Stimulated activated naive CD4-positive, alpha-beta T cell (primary cell): ENCODE data around the gene CYB561.

Source experiments
- DNase-seq, 6 experiments: peaks; one replicate each; lab custom pipeline; 2025; lab: John Stamatoyannopoulos, UW

Gene CYB561

DNA sequence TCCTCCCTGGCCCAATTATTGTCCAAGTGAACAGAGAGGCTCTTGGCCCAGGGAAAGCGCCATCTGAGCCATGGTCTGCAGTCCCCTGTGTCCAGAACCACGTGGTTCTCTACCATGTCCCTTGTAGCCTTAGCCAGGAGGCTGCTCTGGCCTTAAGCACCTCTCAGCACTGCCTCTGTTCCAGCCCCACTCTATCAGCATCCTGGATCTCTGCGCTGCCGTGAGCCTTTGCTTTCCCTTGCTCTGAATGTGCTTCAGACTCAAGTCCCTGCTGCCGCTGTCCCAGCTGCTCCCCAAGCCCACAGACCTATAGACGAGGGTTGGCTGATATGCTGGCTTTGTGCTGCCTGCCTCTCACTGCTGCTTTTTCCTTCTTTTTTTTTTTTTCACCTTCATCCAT, 33.9 kb downstream of the CYB561 start:
- no peak for DNase-seq

DNA sequence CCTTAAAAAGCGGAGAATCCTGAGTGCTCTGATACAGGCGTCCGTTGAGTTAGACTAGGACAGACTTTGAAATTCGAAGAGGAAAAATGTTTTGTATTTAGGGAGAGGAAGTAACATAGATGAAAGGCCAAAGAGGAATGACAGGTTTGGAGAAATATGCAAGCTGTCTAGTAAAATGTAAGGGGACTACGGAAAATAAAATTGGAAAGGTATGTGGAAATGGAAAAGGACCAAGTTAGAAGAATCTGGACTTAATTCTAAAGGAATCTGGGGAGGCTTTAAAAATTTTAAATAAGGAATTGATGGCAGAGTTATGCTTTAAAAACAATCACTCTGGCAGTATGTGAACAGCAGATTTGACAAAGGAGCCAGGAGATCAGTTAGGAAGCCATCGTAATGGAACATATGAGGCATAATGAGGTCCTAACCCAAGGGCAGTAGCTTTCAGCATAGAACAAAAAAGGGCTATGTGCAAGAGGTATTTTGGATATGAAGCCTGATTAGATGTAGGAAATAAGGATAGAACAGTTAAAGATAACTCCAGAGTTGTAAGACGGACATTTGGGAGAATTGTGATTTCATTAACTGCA, 38.3 kb downstream of the CYB561 start:
- no peak for DNase-seq

DNA sequence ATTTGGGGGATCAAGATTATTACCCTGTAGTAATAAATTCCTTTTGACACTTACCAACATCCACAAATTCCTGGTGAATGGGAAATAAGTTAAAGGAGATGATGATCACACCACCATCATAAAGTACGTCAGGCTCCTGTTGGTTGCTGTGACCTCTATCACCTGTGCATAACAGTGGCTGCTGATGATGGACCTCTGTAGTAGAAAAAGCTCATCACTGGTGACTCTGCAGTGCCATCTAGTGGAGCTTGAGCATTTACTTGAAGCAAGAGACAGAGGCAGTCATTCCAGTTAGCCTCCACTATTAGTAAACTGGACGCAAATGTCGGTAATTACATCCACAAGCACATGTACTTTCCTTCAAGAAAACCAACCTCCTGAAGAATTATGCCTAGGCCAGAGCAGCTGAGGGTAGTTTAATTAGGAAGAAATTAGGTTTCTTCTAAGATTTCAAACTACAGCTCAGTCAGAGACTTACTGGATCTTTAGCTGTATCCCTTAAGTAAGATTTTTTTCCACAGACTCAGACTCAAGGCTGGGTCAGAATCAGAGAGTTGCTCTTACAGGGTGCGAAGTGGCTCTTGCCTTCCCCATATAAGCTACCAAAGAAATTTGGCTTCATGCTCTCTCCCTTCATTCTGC, 39.3 kb downstream of the CYB561 start:
- DNase-seq: peak; percentile 2 to 61 (median 41)

DNA sequence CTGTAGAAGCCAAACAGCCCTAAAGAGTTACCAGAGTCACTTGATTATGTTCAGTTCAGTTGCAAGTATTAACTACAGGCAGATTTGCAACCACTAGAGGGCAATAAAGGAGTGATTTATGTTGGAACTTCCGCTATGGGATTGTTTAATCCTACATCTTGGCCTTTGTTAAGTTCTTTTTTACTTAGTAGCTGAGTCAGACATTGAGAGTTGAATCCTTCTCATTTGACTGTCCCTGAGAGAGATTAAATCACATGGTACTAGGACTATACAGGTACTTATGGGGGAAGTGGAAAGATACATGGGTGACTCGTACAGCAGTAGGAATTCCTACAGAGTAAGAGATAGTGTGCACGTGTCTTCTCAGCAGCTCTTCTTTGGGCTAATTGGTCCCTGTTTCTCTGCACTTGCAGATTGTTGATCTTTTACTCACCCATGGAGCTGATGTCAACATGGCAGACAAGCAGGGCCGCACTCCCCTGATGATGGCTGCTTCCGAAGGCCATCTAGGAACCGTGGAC, 40.3 kb downstream of the CYB561 start:
- peak in 3 of 6 experiments; percentile 7 to 37 (median 31) for DNase-seq

DNA sequence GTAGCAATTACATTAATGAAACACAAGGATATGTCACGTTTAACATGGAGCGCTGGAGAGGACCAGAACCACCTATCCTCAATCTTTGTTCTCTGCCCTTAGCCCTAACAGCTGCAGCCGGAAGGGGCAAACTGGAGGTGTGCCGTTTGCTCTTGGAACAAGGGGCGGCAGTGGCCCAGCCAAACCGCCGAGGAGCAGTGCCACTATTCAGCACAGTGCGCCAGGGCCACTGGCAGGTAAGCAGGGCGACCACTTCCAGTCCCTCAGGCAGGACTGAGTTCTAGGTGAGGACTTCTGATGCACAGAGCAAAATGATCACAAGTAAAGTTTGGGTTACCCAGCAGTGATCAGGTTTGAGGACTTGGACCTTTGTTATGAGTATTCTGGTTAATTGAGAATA, 41.1 kb downstream of the CYB561 start:
- no peak for DNase-seq

DNA sequence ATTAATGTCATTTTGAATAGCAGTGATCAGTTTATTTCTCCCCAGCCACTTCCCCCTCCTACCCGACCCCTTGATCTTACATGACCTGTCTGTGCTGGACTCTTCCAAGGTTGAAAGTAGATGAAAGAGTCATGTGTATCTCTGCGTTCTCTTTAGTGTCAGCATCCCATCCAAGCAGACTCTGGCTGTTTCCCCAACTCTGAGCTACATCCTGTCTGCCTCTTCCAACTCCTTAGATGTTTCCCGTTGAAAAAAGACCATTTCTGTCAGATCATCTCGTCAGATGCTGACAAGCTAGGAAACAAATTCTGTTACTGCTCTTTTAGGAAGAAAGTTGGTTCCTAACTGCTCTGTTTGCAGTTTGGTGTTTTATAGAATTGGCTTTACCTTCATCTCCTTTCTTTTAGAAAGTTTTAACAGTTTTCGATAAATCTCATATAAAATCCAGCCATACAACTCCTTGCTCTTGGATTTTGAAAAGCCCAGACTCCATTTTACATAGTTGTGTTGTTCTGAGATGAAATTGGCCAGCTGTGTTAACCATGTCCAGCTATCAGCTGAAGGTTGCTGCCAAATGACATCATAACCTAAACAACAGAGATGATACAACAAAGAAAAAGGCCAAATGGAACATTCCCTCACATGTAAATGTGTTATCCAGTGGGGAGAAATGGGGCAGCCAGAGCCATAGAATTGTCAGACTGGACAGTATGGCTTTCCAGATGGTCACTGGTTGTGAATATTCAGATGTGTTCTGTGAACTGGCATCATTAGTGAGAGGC, 43.5 kb downstream of the CYB561 start:
- no peak for DNase-seq

DNA sequence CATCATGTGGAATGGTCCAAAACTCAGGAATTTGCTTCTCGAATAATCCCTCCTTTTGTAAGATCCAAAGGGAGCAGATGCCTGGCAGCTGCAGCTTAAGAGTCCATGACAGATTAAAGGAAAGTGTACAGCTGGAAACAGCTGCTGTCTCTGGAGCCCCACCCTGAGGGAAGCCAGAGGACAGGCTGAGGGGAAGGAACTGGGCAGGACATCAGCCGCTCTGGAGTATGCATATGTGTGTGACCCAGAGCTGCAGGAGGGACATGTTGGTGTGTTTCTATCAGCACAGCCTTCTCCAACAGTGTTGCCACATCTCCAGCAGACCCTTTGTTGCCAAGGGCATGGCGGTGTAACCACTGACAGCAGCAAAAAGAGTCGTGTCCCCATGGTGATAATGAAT, 46.2 kb downstream of the CYB561 start:
- DNase-seq: no peak

DNA sequence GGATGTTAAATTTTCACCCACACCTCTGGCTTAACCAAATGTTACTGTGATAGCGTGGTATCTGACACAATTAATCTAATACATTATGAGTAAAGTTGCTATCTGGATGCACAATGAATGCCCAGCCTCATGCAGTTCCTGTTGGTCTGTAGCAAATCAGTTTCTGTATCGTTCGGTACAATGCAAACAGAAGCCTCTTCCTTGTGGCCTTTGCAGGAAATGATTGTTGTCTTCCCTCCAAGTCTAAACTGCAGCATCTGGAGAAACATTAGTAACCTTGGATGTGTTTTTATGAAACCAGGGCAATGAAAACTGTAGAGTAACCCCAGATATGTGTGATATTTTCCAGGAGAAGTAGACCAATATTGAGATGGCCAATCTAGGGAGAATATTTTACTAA, 46.8 kb downstream of the CYB561 start:
- no peak for DNase-seq

DNA sequence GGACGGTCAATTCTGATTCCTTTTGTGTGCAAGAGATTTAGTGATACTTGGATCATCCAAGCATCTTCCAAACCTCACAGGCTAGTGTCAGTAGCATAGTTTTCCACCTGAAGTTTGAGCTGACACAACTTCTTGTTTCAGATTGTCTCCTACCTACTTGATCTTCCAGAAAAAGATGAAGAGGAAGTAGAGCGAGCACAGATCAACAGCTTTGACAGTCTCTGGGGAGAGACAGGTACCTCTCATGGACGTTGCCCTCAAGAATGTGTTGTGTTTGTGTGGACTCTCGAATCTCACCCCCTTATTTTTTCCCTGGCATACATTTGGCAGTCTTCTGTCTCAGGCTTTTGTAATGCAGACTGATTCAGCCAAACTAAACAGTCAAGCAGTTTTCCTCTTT, 47.4 kb downstream of the CYB561 start:
- no peak for DNase-seq

DNA sequence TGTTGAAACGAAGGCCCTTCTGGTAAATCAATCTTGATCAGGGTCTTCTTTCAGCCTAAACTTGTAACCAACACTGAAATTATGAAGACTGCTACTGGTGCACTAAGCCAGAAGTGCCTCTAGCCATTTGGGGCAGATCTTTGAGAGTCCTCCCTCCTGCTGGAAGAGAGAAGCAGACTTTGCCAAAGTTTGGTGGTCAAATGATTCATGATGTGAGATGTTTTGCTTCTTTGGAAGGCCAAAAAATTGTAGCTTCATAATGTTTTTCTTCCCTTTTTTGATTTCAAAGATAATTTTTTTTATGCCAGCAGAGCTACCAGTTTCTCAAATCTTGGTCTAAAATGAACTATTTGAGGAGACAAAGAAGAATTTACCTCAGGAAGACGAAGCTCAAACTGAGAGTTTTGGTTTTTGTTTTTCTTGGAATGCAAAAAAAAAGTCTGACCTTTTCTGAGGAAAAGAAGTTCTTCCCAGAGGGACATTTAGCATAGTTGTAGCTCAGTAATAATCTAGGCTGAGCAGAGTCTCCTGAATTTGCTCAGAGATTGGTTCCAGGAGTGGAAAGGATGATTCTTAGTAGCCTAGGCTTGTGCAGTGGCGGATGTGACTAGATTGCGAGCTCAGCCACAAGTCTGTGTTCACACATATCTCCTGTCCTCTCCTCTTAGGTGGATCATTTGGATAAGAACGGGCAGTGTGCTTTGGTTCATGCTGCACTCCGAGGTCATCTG, 50.9 kb downstream of the CYB561 start:
- no peak for DNase-seq

DNA sequence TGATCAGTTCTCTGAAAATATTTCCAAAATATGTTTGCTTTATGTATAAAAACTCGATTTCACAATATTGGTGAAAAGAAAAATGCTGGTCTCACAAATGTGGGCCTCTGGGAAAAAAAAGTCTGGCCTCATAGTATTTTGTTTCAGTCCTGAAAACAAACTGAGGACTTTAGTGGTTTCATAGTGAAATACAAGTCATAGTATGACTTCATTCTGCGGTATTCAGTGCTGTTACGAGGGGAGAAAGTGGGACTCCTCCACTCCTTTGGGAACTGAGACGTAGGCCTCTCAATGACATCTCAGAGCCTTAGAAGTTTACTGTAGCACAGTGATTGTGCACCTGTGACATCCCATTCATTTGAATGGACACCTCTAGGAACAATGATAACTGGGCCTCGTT, 56.0 kb downstream of the CYB561 start:
- no peak for DNase-seq

DNA sequence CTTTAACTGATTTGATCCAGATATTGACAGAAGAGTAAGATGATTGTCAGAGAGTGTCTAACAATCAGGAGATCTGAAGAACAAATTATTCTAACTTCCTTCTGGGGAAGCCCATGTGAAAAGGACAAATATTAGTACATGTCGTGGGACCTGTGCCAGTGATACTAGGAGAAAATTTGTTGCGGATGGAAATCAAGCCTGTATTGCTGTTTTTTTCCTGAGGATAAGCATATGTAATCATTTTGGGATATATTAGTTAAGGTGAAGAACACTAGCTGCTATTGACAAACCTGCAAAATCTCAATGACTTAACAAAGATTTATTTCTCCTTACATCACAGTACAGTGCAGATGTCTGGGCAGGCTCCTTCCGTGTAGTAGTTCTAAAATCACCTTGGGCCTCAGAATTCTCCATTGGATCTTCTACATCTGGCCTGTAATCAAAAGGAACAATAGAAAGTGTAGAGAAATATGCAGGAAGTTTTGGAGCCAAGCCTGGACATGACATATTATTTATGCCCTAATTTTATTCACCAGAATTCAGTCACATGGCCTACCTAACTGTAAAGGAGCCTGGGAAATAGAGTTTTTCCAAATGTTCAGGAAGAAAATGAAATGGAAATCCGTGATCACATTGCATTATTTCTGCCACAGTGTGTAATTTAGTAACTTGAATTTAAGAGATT, 58.3 kb downstream of the CYB561 start:
- DNase-seq: no peak

DNA sequence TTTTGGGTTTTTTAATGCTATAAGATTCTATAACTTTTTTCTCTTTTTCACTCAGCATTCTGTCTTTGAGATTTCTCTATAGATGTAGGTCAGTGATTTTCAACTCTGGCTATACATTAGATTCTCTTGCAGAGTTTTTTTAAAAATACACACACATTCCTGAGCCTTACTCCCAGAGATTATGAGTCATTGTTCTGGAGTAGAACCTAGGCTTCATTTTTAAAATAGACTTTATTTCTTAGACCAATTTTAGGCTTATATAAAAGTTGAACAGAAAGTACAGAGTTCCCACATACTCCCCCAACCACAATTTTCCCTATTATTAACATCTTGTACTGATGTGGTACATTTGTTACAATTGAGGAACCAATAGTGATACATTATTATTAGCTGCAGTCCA, 63.3 kb downstream of the CYB561 start:
- DNase-seq: no peak
